ENCODE results near the gene PRPF31. TPM values are rescaled to one million over a fixed set of nuclear protein-coding genes. Genes with fewer than 3 reads are reported as not detected.
A peak's percentile ranks its signal among the peaks of the same experiment; 100 is the strongest.

The PRPF31 gene
- total RNA-seq, 2 experiments from 2014 or later: 47.8 to 53.0 TPM

- ChIA-PET CTCF (ENCODE audit: unreplicated experiment) (interaction anchor here (0.6 kb wide), 1 partner anchor 47 kb away, joined by 3 read pairs; no protein-coding TSS in a partner anchor), POLR2A (interaction anchor here (0.5 to 2.4 kb wide), 3 partner anchors 22 to 37 kb away, joined by 3 to 10 read pairs (median 9); partner anchors contain the start of genes CNOT3 and MBOAT7)
- peak overlapping the region; percentile 82 for H3K27ac ChIP-seq (ENCODE audit: low read depth, low read length, poor library complexity, severe bottlenecking)
- TF ChIP-seq EZH2phosphoT487 (IDR thresholded peaks at IDR 0.05; ENCODE audit: borderline replicate concordance, low read depth, low read length) (no peak), CTCF (conservative IDR thresholded peaks at IDR 0.05; ENCODE audit: low read length) (no peak)
- peak; percentile 43 for DNase-seq (ENCODE audit: low spot score)
- TSS peak; percentile 90 for BruUV-seq (replicated peaks)
- H3K9me3 ChIP-seq (ENCODE audit: low read length): no peaks in the 10 kb centered on the region
- no peaks in the 10 kb centered on the region for H3K9me2 ChIP-seq (ENCODE audit: insufficient read depth, low read length)
- peak overlapping the region; percentile 89 for H3K4me2 ChIP-seq (ENCODE audit: low read length)
- peaks cover 30% of the 10 kb centered on the region for H3K4me1 ChIP-seq (ENCODE audit: insufficient read depth, low read length, poor library complexity, severe bottlenecking)
- peak overlapping the region; percentile 81 for H3K4me3 ChIP-seq (ENCODE audit: low read depth, low read length, poor library complexity, severe bottlenecking)
- no peaks in the 10 kb centered on the region for H4K20me1 ChIP-seq (ENCODE audit: insufficient read depth, low read length)
- intact Hi-C loops (cut with micrococcal nuclease; ENCODE audit: unreplicated experiment): loop anchor here (2.0 kb wide), 3 partner anchors 22 to 56 kb away; partner anchors contain the start of genes CNOT3, NDUFA3 and TSEN34
- peaks cover 6% of the 10 kb centered on the region; the same call in 1 of the 2 replicates for H3K79me2 ChIP-seq (ENCODE audit: insufficient read depth, low read depth, low read length)
- H2AFZ ChIP-seq (ENCODE audit: low read length): peak overlapping the region; percentile 50; the same call in 1 of the 2 replicates
- H3K36me3 ChIP-seq (ENCODE audit: insufficient read depth, low read length): peaks cover 41% of the 10 kb centered on the region
Observed at GRCh38 chr19:54158812-54159351, 43.3 kb downstream of the PRPF31 start.

DNA sequence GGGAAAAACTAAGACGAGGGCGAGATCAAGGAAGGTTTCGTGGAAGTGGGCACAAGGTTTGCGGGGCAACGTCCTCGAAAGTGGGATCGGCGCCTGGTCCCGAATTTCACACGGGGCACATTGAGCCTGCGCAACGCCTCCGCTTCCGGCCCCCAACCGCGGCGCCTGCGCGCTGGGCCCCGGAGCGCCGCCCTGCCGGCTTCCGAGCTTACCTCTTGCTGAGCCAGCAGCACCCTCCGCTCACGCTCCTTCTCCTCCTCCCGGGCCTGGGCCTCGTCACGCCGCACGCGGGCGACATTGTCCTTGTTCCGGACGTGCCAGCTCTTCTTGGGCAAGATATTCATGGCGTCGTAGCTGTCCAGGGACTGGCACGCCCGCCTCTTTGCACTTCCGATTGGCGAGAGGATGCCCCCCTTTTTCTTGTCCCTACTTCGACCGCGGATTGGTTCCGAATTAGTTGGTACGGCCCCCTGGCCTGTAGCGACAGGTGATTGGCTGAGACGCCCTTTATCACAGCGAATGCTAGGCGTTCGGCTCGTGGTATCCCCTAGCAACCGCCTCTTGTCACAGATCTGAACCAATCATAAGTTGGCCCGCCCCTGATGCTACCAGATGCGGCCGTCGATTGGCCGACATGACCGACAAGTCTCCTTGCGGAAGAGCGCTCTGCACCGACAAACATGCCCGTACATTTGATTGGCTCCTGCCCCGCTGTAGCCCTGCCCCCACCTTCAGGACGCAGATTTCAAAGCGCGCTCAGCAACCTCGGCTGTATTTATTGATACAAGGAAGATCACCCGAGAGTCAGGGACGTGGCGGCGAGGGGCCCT lies 44.0 kb downstream of the PRPF31 start, which contains the start of gene LENG1:
Gene LENG1, minus strand, starts transcription at position 370 of the 830 bp plus-strand sequence. Its CDS starts 26 bp downstream, at position 344.
- peak within 1 kb of the TSS; percentile 91 for H3K4me2 ChIP-seq (ENCODE audit: low read length)
- H3K36me3 ChIP-seq (ENCODE audit: insufficient read depth, low read length): peaks cover 35% of the 10 kb centered on the region
- CTCF ChIA-PET (ENCODE audit: unreplicated experiment): no interaction called here
- intact Hi-C loops (cut with micrococcal nuclease; ENCODE audit: unreplicated experiment): loop anchor here (2.0 kb wide), 3 partner anchors 23 to 57 kb away; partner anchors contain the start of genes CNOT3, NDUFA3 and TSEN34
- TF ChIP-seq EZH2phosphoT487 (IDR thresholded peaks at IDR 0.05; ENCODE audit: borderline replicate concordance, low read depth, low read length) (no peak), CTCF (conservative IDR thresholded peaks at IDR 0.05; ENCODE audit: low read length) (peak; percentile 64)
- no peaks in the 10 kb centered on the region for H3K9me2 ChIP-seq (ENCODE audit: insufficient read depth, low read length)
- H3K4me1 ChIP-seq (ENCODE audit: insufficient read depth, low read length, poor library complexity, severe bottlenecking): peaks cover 26% of the 10 kb centered on the region
- no peaks in the 10 kb centered on the region for H3K9me3 ChIP-seq (ENCODE audit: low read length)
- peak within 1 kb of the TSS; percentile 63 for H2AFZ ChIP-seq (ENCODE audit: low read length)
- H3K27ac ChIP-seq (ENCODE audit: low read depth, low read length, poor library complexity, severe bottlenecking): peak within 1 kb of the TSS; percentile 82
- no peaks in the 10 kb centered on the region for H4K20me1 ChIP-seq (ENCODE audit: insufficient read depth, low read length)
- peak within 1 kb of the TSS; percentile 81 for H3K4me3 ChIP-seq (ENCODE audit: low read depth, low read length, poor library complexity, severe bottlenecking)
- POLR2A ChIA-PET: interaction anchor here (0.5 to 2.4 kb wide), 4 partner anchors 9 to 38 kb away, joined by 3 to 10 read pairs (median 6); partner anchors contain the start of genes CNOT3 and MBOAT7
- no TSS peak for BruUV-seq (replicated peaks)
- DNase-seq (ENCODE audit: low spot score): peak; percentile 100
- H3K79me2 ChIP-seq (ENCODE audit: insufficient read depth, low read depth, low read length): peaks cover 6% of the 10 kb centered on the region; the same call in 1 of the 2 replicates
